Upper lobe of left lung (tissue), 6 donors: ENCODE results near the gene SDK1. TPM values are rescaled to one million over a fixed set of nuclear protein-coding genes. Genes with fewer than 3 reads are reported as not detected.
A peak's percentile ranks its signal among the peaks of the same experiment; 100 is the strongest.

ENCODE experiments used
- ATAC-seq, 2 donors: fragments of 200-7000 bp; cut with Tn5 transposase; one replicate each; pipeline ENCODE4 v1.9.1; 2022; ENCODE audit warnings: mild to moderate bottlenecking in 2 of 2, moderate library complexity in 2 of 2; ENCODE audit not compliant: low FRiP score in 2 of 2
- DNase-seq, 2 donors: peaks; one replicate each; pipeline ENCODE4 v3.0.0-alpha.2; 2019 to 2020
- H3K27ac ChIP-seq, 4 donors: fragments of 200-600 bp; sonication (generic); one replicate each; pipeline ENCODE4 v1.5.1; 2016 to 2019
- H3K27me3 ChIP-seq, 4 donors: fragments of 200-600 bp; sonication (generic); one replicate each; pipeline ENCODE4 v1.5.1; 2017 to 2019
- H3K36me3 ChIP-seq, 4 donors: fragments of 200-600 bp; sonication (generic); one replicate each; pipeline ENCODE4 v1.5.1; 2016 to 2019
- H3K4me1 ChIP-seq, 4 donors: fragments of 200-600 bp; sonication (generic); one replicate each; pipeline ENCODE4 v1.5.1; 2018 to 2019
- H3K4me3 ChIP-seq, 4 donors: fragments of 200-600 bp; sonication (generic); one replicate each; pipeline ENCODE4 v1.5.1; 2017 to 2019; ENCODE audit warnings: mild to moderate bottlenecking in 2 of 4, moderate library complexity in 1 of 4
- H3K9me3 ChIP-seq, 4 donors: fragments of 200-600 bp; sonication (generic); one replicate each; pipeline ENCODE4 v1.5.1; 2018 to 2019
- CTCF ChIP-seq, 6 experiments: fragments of 450-650 bp in 4 of 6; fragments of 200-600 bp in 2 of 6; sonication (generic) in 2 of 6; IDR thresholded peaks; one replicate each; pipeline ENCODE4 v1.5.1; 2016 to 2019; ENCODE audit warnings: antibody characterized with exemption in 6 of 6
- EP300 ChIP-seq, 4 donors: sonication (generic); formaldehyde crosslinking; IDR thresholded peaks; one replicate each; pipeline ENCODE4 v1.5.1; 2017; ENCODE audit warnings: antibody characterized with exemption in 4 of 4, control low read depth in 2 of 4
- POLR2A ChIP-seq, 4 donors: fragments of 450-650 bp; IDR thresholded peaks; one replicate each; pipeline ENCODE4 v1.5.1; 2016 to 2017; ENCODE audit warnings: antibody characterized with exemption in 4 of 4, mild to moderate bottlenecking in 2 of 4
- POLR2AphosphoS5 ChIP-seq, 2 donors: sonication (generic); formaldehyde crosslinking; IDR thresholded peaks; one replicate each; pipeline ENCODE4 v1.5.1; 2017; ENCODE audit warnings: antibody characterized with exemption in 2 of 2
- WGBS, 2 donors: methylation state at CpG; one replicate each; pipeline ENCODE4 v1.1.5; 2017 to 2018; 5-methylcytosine and 5-hydroxymethylcytosine counted together
- total RNA-seq, 6 donors: library from RNA; depleted of rRNA in 4 of 6; stranded (reverse); fragments of >200 nt in 4 of 6; gene quantifications; one replicate each; pipeline versions ENCODE4 v1.1.0 to v1.2.1, GENCODE V29; 2016 to 2021
- donor health status: DM: no; HTN: no; CAD: no; lungs with moderate emphysema.
- donor health status: DM: no; HTN: yes; CAD: no; lungs with severe emphysema.

The SDK1 gene
- total RNA-seq, 6 donors from 2014 or later: 9.3 to 90.1 (median 11.8) TPM

- 81 to 84% methylated on average over 4 of the region's 4 CpGs for WGBS, 2 donors
- no peak for ATAC-seq
Measured at GRCh38 chr7:3438352-3438751, 137.3 kb downstream of the SDK1 start.

GRCh38 chr7:3439333-3440030 lies 138.4 kb downstream of the SDK1 start:
- no peaks in the 10 kb centered on the region for H3K27me3 ChIP-seq
- no peaks in the 10 kb centered on the region for H3K9me3 ChIP-seq
- no peak overlapping the region for H3K27ac ChIP-seq
- no peaks in the 10 kb centered on the region for H3K36me3 ChIP-seq
- DNase-seq (no peak), ATAC-seq (peak in 1 of 2 donors; percentile 90)
- TF ChIP-seq CTCF (IDR thresholded peaks at IDR 0.05) (no peak), POLR2A (IDR thresholded peaks at IDR 0.05) (no peak), POLR2AphosphoS5 (IDR thresholded peaks at IDR 0.05) (no peak), EP300 (IDR thresholded peaks at IDR 0.05) (no peak)
- H3K4me1 ChIP-seq: no peaks in the 10 kb centered on the region
- WGBS, 2 donors: 77 to 85% methylated on average over 3 of the region's 3 CpGs
- no peak overlapping the region for H3K4me3 ChIP-seq

More at GRCh38 chr7:3438352-3438751, 137.3 kb downstream of the SDK1 start:
- H3K9me3 ChIP-seq: no peaks in the 10 kb centered on the region
- DNase-seq: no peak
- H3K27me3 ChIP-seq: no peaks in the 10 kb centered on the region
- TF ChIP-seq CTCF (IDR thresholded peaks at IDR 0.05) (no peak), POLR2A (IDR thresholded peaks at IDR 0.05) (no peak), EP300 (IDR thresholded peaks at IDR 0.05) (no peak), POLR2AphosphoS5 (IDR thresholded peaks at IDR 0.05) (no peak)
- H3K4me1 ChIP-seq: no peaks in the 10 kb centered on the region
- H3K4me3 ChIP-seq: no peak overlapping the region
- no peak overlapping the region for H3K27ac ChIP-seq
- H3K36me3 ChIP-seq: no peaks in the 10 kb centered on the region

GRCh38 chr7:3440509-3440908 lies 139.5 kb downstream of the SDK1 start:
- Histone ChIP-seq H3K9me3 (peaks cover 0 to 3% (median 0%) of the 10 kb centered on the region in 4 donors), H3K4me1 (no peaks in the 10 kb centered on the region), H3K27ac (no peak overlapping the region), H3K4me3 (no peak overlapping the region), H3K36me3 (no peaks in the 10 kb centered on the region), H3K27me3 (no peaks in the 10 kb centered on the region)
- 41 to 73% methylated on average over 2 of the region's 2 CpGs for WGBS, 2 donors
- no peak for DNase-seq
- ATAC-seq: no peak
- TF ChIP-seq POLR2A (IDR thresholded peaks at IDR 0.05) (no peak), CTCF (IDR thresholded peaks at IDR 0.05) (no peak), POLR2AphosphoS5 (IDR thresholded peaks at IDR 0.05) (no peak), EP300 (IDR thresholded peaks at IDR 0.05) (no peak)

GRCh38 chr7:3443716-3444115 lies 142.7 kb downstream of the SDK1 start:
- no peak for ATAC-seq
- H3K9me3 ChIP-seq: peaks cover 0 to 13% (median 4%) of the 10 kb centered on the region in 4 donors
- no peaks in the 10 kb centered on the region for H3K36me3 ChIP-seq
- DNase-seq: no peak
- no peak for TF ChIP-seq EP300 (IDR thresholded peaks at IDR 0.05)
- TF ChIP-seq POLR2AphosphoS5 (IDR thresholded peaks at IDR 0.05): no peak
- TF ChIP-seq CTCF (IDR thresholded peaks at IDR 0.05): no peak
- no peak for TF ChIP-seq POLR2A (IDR thresholded peaks at IDR 0.05)
- 80 to 81% methylated on average over 5 of the region's 5 CpGs for WGBS, 2 donors
- no peaks in the 10 kb centered on the region for H3K4me1 ChIP-seq
- H3K27ac ChIP-seq: no peak overlapping the region
- no peak overlapping the region for H3K4me3 ChIP-seq
- H3K27me3 ChIP-seq: no peaks in the 10 kb centered on the region

GRCh38 chr7:3446786-3447185 lies 145.7 kb downstream of the SDK1 start:
- Histone ChIP-seq H3K36me3 (no peaks in the 10 kb centered on the region), H3K9me3 (peaks cover 0 to 13% (median 4%) of the 10 kb centered on the region in 4 donors), H3K27ac (no peak overlapping the region), H3K4me3 (no peak overlapping the region), H3K4me1 (no peaks in the 10 kb centered on the region), H3K27me3 (no peaks in the 10 kb centered on the region)
- no peak for DNase-seq
- no peak for TF ChIP-seq POLR2AphosphoS5 (IDR thresholded peaks at IDR 0.05)
- no peak for TF ChIP-seq POLR2A (IDR thresholded peaks at IDR 0.05)
- TF ChIP-seq CTCF (IDR thresholded peaks at IDR 0.05): no peak
- no peak for TF ChIP-seq EP300 (IDR thresholded peaks at IDR 0.05)
- ATAC-seq: no peak
- WGBS, 2 donors: 90 to 91% methylated on average over 2 of the region's 2 CpGs
